GM12878 (cell line): Measurements from ENCODE around the gene NBR1.
"Not testable (repeated sequence)": the region's sequence is repeated elsewhere in the genome, so short reads cannot be mapped to it uniquely, and the experiment has no call there.

Experiments
- CEBPB ChIP-seq, 2 experiments: fragments of 150-350 bp in 1 of 2; IDR thresholded peaks; 2 replicates each; pipeline ENCODE4 v1.6.1; 2012 to 2014; ENCODE audit warnings: low read depth in 2 of 2, low read length in 2 of 2, borderline replicate concordance in 1 of 2, inconsistent platforms in 1 of 2
- CTCF ChIP-seq, 3 experiments: IDR thresholded peaks in 2 of 3; conservative IDR thresholded peaks in 1 of 3; 2 replicates each; pipeline ENCODE4 v1.5.1; 2011; ENCODE audit warnings: low read depth in 3 of 3, low read length in 3 of 3, mild to moderate bottlenecking in 3 of 3, control low read depth in 2 of 3, moderate library complexity in 2 of 3, inconsistent platforms in 1 of 3, mixed read lengths in 1 of 3; ENCODE audit not compliant: control insufficient read depth in 2 of 3, insufficient read depth in 1 of 3; ENCODE audit errors: extremely low read depth in 1 of 3
- MAX ChIP-seq: IDR thresholded peaks from 2 replicates; pipeline ENCODE4 v1.6.1; 2012; ENCODE audit warnings: low read depth, low read length, improper control_type of control experiment
- MTA3 ChIP-seq: IDR thresholded peaks from 2 replicates; pipeline ENCODE4 v1.6.1; 2012; ENCODE audit warnings: low read length, inconsistent platforms, borderline replicate concordance
- POLR2A ChIP-seq: IDR thresholded peaks from 2 replicates; pipeline ENCODE4 v1.6.1; 2011; ENCODE audit warnings: low read depth, mild to moderate bottlenecking, low read length
- ZNF622 ChIP-seq: fragments of 450-650 bp; IDR thresholded peaks from 2 replicates; pipeline ENCODE4 v1.6.1; 2017; ENCODE audit warnings: mild to moderate bottlenecking, inconsistent platforms

- TF ChIP-seq POLR2A; MAX; CEBPB (IDR thresholded peaks at IDR 0.05; ENCODE audit: borderline replicate concordance in 1 of 2, low read depth in 2 of 2, low read length in 2 of 2); CTCF (IDR thresholded peaks at IDR 0.05 in 2 of 3, conservative IDR thresholded peaks at IDR 0.05 in 1 of 3; ENCODE audit: control insufficient read depth in 2 of 3, extremely low read depth in 1 of 3, insufficient read depth in 1 of 3, low read depth in 3 of 3, low read length in 3 of 3); MTA3; ZNF622: not testable (repeated sequence)
These were observed 69.8 kb downstream of the NBR1 start for GRCh38 chr17:43240596-43241352.
